ENCODE results near the gene PHTF1.

The PHTF1 gene

DNA sequence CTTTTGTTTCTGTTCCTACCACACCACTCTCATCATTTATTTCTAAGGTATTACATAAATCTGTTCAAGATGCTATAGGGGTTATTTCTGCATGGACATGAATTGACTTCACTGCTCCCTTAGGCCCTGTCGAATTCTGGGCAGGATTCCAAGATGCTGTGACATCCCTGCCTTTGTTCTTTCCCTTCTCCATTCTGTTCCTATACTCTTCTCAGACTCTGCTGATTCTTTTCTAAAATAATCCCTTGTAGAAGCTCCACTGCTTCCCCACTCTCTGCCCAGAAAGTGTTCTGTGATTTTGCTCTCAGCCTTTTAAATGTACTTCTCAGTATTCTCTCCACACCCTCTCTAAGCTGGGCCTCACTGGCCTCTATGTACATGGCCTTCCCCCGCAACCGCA is 99.2 kb downstream of the PHTF1 start:
- TF ChIP-seq POLR2AphosphoS5 (IDR thresholded peaks at IDR 0.05; ENCODE audit: low read depth, low read length) (no peak), FOXP2 (optimal IDR thresholded peaks at IDR 0.05; ENCODE audit: borderline replicate concordance, extremely low read depth, extremely low read length, insufficient read depth) (no peak), SIN3A (IDR thresholded peaks at IDR 0.05; ENCODE audit: borderline replicate concordance, insufficient read depth, low read length) (no peak), TAF1 (IDR thresholded peaks at IDR 0.05; ENCODE audit: borderline replicate concordance, insufficient read depth, low read length) (no peak)
- TF ChIP-seq, protein P1, sequence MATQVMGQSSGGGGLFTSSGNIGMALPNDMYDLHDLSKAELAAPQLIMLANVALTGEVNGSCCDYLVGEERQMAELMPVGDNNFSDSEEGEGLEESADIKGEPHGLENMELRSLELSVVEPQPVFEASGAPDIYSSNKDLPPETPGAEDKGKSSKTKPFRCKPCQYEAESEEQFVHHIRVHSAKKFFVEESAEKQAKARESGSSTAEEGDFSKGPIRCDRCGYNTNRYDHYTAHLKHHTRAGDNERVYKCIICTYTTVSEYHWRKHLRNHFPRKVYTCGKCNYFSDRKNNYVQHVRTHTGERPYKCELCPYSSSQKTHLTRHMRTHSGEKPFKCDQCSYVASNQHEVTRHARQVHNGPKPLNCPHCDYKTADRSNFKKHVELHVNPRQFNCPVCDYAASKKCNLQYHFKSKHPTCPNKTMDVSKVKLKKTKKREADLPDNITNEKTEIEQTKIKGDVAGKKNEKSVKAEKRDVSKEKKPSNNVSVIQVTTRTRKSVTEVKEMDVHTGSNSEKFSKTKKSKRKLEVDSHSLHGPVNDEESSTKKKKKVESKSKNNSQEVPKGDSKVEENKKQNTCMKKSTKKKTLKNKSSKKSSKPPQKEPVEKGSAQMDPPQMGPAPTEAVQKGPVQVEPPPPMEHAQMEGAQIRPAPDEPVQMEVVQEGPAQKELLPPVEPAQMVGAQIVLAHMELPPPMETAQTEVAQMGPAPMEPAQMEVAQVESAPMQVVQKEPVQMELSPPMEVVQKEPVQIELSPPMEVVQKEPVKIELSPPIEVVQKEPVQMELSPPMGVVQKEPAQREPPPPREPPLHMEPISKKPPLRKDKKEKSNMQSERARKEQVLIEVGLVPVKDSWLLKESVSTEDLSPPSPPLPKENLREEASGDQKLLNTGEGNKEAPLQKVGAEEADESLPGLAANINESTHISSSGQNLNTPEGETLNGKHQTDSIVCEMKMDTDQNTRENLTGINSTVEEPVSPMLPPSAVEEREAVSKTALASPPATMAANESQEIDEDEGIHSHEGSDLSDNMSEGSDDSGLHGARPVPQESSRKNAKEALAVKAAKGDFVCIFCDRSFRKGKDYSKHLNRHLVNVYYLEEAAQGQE (IDR thresholded peaks at IDR 0.05; ENCODE audit: insufficient read depth in 1 of 2, low read depth in 2 of 2, low read length in 2 of 2): no peak

DNA sequence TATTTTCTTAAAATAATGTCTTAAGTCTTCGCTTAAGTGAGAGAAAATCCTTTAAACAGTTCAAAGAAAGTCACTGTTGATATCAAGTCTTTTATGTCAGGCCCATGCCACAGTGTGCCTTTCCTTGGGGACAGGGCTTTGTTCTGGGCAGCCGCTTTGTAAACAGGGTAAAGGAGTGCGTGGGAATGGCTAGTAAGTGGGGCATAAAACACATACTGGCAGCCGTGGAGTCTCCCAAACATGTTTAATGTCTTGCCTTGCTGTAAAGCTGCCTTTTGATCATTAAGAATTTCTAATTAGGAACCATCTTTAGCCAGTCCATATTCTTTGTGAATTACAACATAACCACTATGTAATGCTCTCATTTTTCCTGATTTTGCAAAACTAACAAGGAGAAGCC is 99.7 kb downstream of the PHTF1 start:
- TF ChIP-seq FOXP2 (optimal IDR thresholded peaks at IDR 0.05; ENCODE audit: borderline replicate concordance, extremely low read depth, extremely low read length, insufficient read depth) (no peak), POLR2AphosphoS5 (IDR thresholded peaks at IDR 0.05; ENCODE audit: low read depth, low read length) (no peak), TAF1 (IDR thresholded peaks at IDR 0.05; ENCODE audit: borderline replicate concordance, insufficient read depth, low read length) (no peak), SIN3A (IDR thresholded peaks at IDR 0.05; ENCODE audit: borderline replicate concordance, insufficient read depth, low read length) (no peak)
- TF ChIP-seq, protein P1 (IDR thresholded peaks at IDR 0.05; ENCODE audit: insufficient read depth in 1 of 2, low read depth in 2 of 2, low read length in 2 of 2): no peak

DNA sequence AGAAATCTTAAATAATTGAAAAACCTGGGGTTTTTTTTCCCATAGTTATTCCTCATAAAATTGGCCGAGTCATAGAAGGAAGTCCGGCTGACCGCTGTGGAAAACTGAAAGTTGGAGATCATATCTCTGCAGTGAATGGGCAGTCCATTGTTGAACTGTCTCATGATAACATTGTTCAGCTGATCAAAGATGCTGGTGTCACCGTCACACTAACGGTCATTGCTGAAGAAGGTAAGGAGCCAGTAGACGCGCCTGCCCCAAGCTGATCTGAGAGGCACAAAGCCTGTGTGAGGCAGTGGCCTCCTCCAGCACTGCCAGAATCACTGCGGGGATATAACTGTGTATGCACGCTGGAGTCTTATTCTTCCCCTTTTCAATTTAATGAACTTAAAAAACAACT is 100.3 kb downstream of the PHTF1 start:
- TF ChIP-seq TAF1 (IDR thresholded peaks at IDR 0.05; ENCODE audit: borderline replicate concordance, insufficient read depth, low read length): no peak
- TF ChIP-seq POLR2AphosphoS5 (IDR thresholded peaks at IDR 0.05; ENCODE audit: low read depth, low read length): no peak
- TF ChIP-seq FOXP2 (optimal IDR thresholded peaks at IDR 0.05; ENCODE audit: borderline replicate concordance, extremely low read depth, extremely low read length, insufficient read depth): no peak
- TF ChIP-seq, protein P1 (IDR thresholded peaks at IDR 0.05; ENCODE audit: insufficient read depth in 1 of 2, low read depth in 2 of 2, low read length in 2 of 2): no peak
- TF ChIP-seq SIN3A (IDR thresholded peaks at IDR 0.05; ENCODE audit: borderline replicate concordance, insufficient read depth, low read length): no peak

DNA sequence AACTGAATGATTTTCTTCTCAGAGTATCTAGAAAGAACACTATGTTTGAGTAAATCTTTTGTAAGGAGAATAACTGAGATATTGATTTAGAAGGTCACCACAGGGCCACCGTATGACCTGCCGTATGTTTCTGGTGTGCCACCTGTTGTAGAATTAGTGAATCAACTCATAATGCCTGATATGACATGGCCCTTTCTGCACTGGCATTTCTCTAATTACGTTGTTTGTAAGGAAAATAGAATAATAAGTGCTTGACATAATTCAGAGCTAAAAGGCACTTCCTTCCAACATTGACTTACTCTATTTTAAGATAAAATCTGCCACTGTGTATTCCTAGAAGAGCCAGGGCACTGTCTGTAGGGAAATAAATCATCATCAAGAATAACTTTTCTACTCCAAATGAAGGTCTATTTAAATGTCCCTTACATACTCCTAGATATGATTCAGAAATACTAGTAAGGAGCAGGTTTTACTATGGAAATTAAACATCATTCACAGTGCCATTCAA is 101.7 kb downstream of the PHTF1 start:
- no peak for TF ChIP-seq FOXP2 (optimal IDR thresholded peaks at IDR 0.05; ENCODE audit: borderline replicate concordance, extremely low read depth, extremely low read length, insufficient read depth)
- TF ChIP-seq TAF1 (IDR thresholded peaks at IDR 0.05; ENCODE audit: borderline replicate concordance, insufficient read depth, low read length): no peak
- TF ChIP-seq, protein P1 (IDR thresholded peaks at IDR 0.05; ENCODE audit: insufficient read depth in 1 of 2, low read depth in 2 of 2, low read length in 2 of 2): no peak
- no peak for TF ChIP-seq SIN3A (IDR thresholded peaks at IDR 0.05; ENCODE audit: borderline replicate concordance, insufficient read depth, low read length)
- no peak for TF ChIP-seq POLR2AphosphoS5 (IDR thresholded peaks at IDR 0.05; ENCODE audit: low read depth, low read length)

DNA sequence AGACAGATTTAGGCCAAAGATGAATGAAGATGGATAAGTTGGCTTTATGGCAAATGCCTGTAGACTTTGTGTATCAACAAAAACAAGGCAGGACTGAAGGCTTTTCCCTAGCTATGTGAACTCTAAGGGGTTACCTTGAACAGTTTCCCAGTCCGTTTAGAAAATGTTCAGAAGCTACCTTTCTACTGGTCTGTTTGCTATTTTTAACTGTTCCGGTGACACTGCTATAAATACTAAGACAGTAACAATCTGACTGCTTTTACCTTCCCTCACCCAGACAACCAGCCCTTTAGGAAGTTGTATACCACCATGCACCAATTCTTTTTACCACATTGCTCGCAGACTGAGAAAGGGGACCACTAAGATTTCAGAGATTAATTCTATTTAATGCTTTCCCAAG is 102.2 kb downstream of the PHTF1 start:
- no peak for TF ChIP-seq FOXP2 (optimal IDR thresholded peaks at IDR 0.05; ENCODE audit: borderline replicate concordance, extremely low read depth, extremely low read length, insufficient read depth)
- TF ChIP-seq TAF1 (IDR thresholded peaks at IDR 0.05; ENCODE audit: borderline replicate concordance, insufficient read depth, low read length): no peak
- TF ChIP-seq SIN3A (IDR thresholded peaks at IDR 0.05; ENCODE audit: borderline replicate concordance, insufficient read depth, low read length): no peak
- TF ChIP-seq POLR2AphosphoS5 (IDR thresholded peaks at IDR 0.05; ENCODE audit: low read depth, low read length): no peak
- TF ChIP-seq, protein P1 (IDR thresholded peaks at IDR 0.05; ENCODE audit: insufficient read depth in 1 of 2, low read depth in 2 of 2, low read length in 2 of 2): no peak
